ENCODE measurements around the gene IZUMO1.

DNA sequence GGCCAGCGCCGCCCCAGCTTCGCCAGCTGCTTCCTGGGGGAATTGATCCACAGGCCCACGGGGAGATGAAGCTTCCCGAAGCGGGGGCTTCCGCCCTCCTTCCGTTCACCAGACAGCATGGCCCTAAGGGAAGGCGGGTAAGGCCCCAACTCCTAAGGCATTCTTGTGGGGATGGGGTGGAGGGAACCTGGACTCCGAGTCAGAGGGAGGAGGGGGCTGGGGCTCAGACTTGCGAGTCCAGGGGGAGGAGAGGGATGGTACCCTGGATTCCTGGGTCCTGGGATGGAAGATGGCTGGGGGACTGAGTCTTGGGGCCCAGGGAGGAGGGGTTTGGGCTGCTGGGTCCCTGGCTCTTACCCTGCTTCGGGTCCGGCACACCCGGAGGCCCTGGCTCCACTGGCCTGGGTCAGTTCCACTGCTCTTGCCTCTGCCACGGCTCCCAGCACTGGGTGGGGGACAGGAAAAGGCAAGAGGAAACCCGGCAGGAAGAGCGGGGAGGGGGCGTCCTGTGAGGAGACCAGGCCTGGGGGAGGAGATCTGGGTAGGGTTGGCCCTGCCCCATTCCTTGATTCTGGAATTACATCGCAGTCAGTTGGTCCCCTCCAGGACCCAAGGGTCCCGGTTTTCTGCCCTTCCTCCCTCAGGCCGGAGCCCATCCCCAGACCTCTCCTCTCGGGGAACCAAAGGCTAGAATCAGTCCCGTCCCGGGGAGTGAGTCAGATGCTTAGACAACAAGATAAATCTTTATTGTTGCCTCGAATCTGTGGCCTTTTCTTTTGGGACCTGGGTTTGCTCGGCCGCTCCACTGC, 6.3 kb downstream of the IZUMO1 start, which contains the start of gene RASIP1:
- TF ChIP-seq, protein P1, sequence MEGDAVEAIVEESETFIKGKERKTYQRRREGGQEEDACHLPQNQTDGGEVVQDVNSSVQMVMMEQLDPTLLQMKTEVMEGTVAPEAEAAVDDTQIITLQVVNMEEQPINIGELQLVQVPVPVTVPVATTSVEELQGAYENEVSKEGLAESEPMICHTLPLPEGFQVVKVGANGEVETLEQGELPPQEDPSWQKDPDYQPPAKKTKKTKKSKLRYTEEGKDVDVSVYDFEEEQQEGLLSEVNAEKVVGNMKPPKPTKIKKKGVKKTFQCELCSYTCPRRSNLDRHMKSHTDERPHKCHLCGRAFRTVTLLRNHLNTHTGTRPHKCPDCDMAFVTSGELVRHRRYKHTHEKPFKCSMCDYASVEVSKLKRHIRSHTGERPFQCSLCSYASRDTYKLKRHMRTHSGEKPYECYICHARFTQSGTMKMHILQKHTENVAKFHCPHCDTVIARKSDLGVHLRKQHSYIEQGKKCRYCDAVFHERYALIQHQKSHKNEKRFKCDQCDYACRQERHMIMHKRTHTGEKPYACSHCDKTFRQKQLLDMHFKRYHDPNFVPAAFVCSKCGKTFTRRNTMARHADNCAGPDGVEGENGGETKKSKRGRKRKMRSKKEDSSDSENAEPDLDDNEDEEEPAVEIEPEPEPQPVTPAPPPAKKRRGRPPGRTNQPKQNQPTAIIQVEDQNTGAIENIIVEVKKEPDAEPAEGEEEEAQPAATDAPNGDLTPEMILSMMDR (conservative IDR thresholded peaks at IDR 0.05; ENCODE audit: low read length), result no peak
- TF ChIP-seq EZH2phosphoT487 (IDR thresholded peaks at IDR 0.05; ENCODE audit: borderline replicate concordance), result no peak

Data from Loucy (cell line).